NT2/D1 (cell line): Measurements from ENCODE around the gene NRF1.

ENCODE experiments used
- DNase-seq: peaks from one replicate; pipeline ENCODE4 v3.0.0-alpha.2; 2011; ENCODE audit warnings: low read depth, low spot score
- H3K27me3 ChIP-seq: 2 replicates; pipeline ENCODE4 v1.6.0; 2011; ENCODE audit warnings: mild to moderate bottlenecking; ENCODE audit not compliant: insufficient read length, insufficient read depth
- H3K36me3 ChIP-seq: 2 replicates; pipeline ENCODE4 v1.6.1; 2011; ENCODE audit warnings: mild to moderate bottlenecking, low read length, mixed read lengths; ENCODE audit not compliant: insufficient read depth, insufficient read length
- H3K4me1 ChIP-seq: 2 replicates; pipeline ENCODE4 v1.5.1; 2011; ENCODE audit not compliant: insufficient read depth, insufficient read length
- H3K4me3 ChIP-seq: 2 replicates; pipeline ENCODE4 v1.5.1; 2011; ENCODE audit warnings: low read depth; ENCODE audit not compliant: insufficient read length
- H3K9ac ChIP-seq: 2 replicates; pipeline ENCODE4 v1.6.0; 2011; ENCODE audit warnings: low read depth; ENCODE audit not compliant: insufficient read length
- H3K9me3 ChIP-seq: 2 replicates; pipeline ENCODE4 v1.5.1; 2011; ENCODE audit warnings: mild to moderate bottlenecking, low read length; ENCODE audit not compliant: insufficient read depth
- SUZ12 ChIP-seq: IDR thresholded peaks from 2 replicates; pipeline ENCODE4 v1.6.1; 2011; ENCODE audit not compliant: insufficient read length, insufficient read depth; ENCODE audit errors: extremely low read depth
- YY1 ChIP-seq: IDR thresholded peaks from 2 replicates; pipeline ENCODE4 v1.6.1; 2011; ENCODE audit not compliant: insufficient read length, insufficient read depth
- ZNF274 ChIP-seq: IDR thresholded peaks from 2 replicates; pipeline ENCODE4 v1.6.1; 2011; ENCODE audit warnings: mild to moderate bottlenecking, low read depth, low read length

Gene NRF1

GRCh38 chr7:129769400-129769774 lies 157.9 kb downstream of the NRF1 start:
- Histone ChIP-seq H3K9ac (peak overlapping the region; percentile 21), H3K9me3 (no peaks in the 10 kb centered on the region), H3K4me1 (peaks cover 34% of the 10 kb centered on the region), H3K4me3 (no peak overlapping the region), H3K36me3 (no peaks in the 10 kb centered on the region), H3K27me3 (no peaks in the 10 kb centered on the region)
- no peak for DNase-seq
- no peak for TF ChIP-seq YY1
- TF ChIP-seq ZNF274: no peak
- no peak for TF ChIP-seq SUZ12

- no peaks in the 10 kb centered on the region for H3K36me3 ChIP-seq
- H3K4me3 ChIP-seq: no peak overlapping the region
- peaks cover 2% of the 10 kb centered on the region for H3K27me3 ChIP-seq
- no peak for DNase-seq
- TF ChIP-seq YY1 (no peak), ZNF274 (no peak), SUZ12 (no peak)
- no peak overlapping the region for H3K9ac ChIP-seq
- H3K9me3 ChIP-seq: no peaks in the 10 kb centered on the region
- H3K4me1 ChIP-seq: peaks cover 40% of the 10 kb centered on the region
Observed at GRCh38 chr7:129769866-129770808, 158.6 kb downstream of the NRF1 start.

GRCh38 chr7:129771201-129771927 lies 159.8 kb downstream of the NRF1 start:
- DNase-seq: no peak
- no peaks in the 10 kb centered on the region for H3K36me3 ChIP-seq
- peak overlapping the region; percentile 42 for H3K9ac ChIP-seq
- peaks cover 49% of the 10 kb centered on the region for H3K4me1 ChIP-seq
- no peak overlapping the region for H3K4me3 ChIP-seq
- H3K9me3 ChIP-seq: no peaks in the 10 kb centered on the region; the same call in 1 of the 2 replicates
- TF ChIP-seq YY1 (no peak), ZNF274 (no peak), SUZ12 (no peak)
- H3K27me3 ChIP-seq: peaks cover 4% of the 10 kb centered on the region

GRCh38 chr7:129771928-129772479 lies 160.5 kb downstream of the NRF1 start:
- no peak for TF ChIP-seq SUZ12
- TF ChIP-seq ZNF274: no peak
- no peak for TF ChIP-seq YY1
- H3K36me3 ChIP-seq: no peaks in the 10 kb centered on the region
- peaks cover 49% of the 10 kb centered on the region for H3K4me1 ChIP-seq
- H3K9me3 ChIP-seq: no peaks in the 10 kb centered on the region; the same call in 1 of the 2 replicates
- peak; percentile 47 for DNase-seq
- peak overlapping the region; percentile 50 for H3K9ac ChIP-seq
- H3K4me3 ChIP-seq: no peak overlapping the region
- H3K27me3 ChIP-seq: peaks cover 6% of the 10 kb centered on the region

GRCh38 chr7:129772646-129773280 lies 161.2 kb downstream of the NRF1 start:
- Histone ChIP-seq H3K9ac (peak overlapping the region; percentile 50), H3K4me3 (no peak overlapping the region), H3K36me3 (no peaks in the 10 kb centered on the region), H3K4me1 (peaks cover 52% of the 10 kb centered on the region), H3K9me3 (no peaks in the 10 kb centered on the region; the same call in 1 of the 2 replicates), H3K27me3 (peaks cover 13% of the 10 kb centered on the region)
- no peak for TF ChIP-seq YY1
- no peak for TF ChIP-seq ZNF274
- no peak for TF ChIP-seq SUZ12
- no peak for DNase-seq

- no peak for DNase-seq
- Histone ChIP-seq H3K36me3 (no peaks in the 10 kb centered on the region), H3K9ac (no peak overlapping the region)
Observed at GRCh38 chr7:129773328-129773731, 161.8 kb downstream of the NRF1 start.

GRCh38 chr7:129773871-129774270 lies 162.4 kb downstream of the NRF1 start:
- Histone ChIP-seq H3K4me1 (peaks cover 53% of the 10 kb centered on the region), H3K9ac (no peak overlapping the region), H3K36me3 (no peaks in the 10 kb centered on the region), H3K9me3 (no peaks in the 10 kb centered on the region; the same call in 1 of the 2 replicates), H3K4me3 (no peak overlapping the region), H3K27me3 (peaks cover 24% of the 10 kb centered on the region)
- TF ChIP-seq SUZ12 (no peak), ZNF274 (no peak)
- no peak for DNase-seq

More at GRCh38 chr7:129773328-129773731, 161.8 kb downstream of the NRF1 start:
- peaks cover 52% of the 10 kb centered on the region for H3K4me1 ChIP-seq
- peaks cover 19% of the 10 kb centered on the region for H3K27me3 ChIP-seq
- H3K4me3 ChIP-seq: no peak overlapping the region
- no peak for TF ChIP-seq ZNF274
- no peaks in the 10 kb centered on the region; the same call in 1 of the 2 replicates for H3K9me3 ChIP-seq
